BE2C (cell line): ENCODE measurements around the gene ALK.

Experiments
- DNase-seq: peaks from one replicate; pipeline ENCODE4 v3.0.0-alpha.2; 2020
- H3K27me3 ChIP-seq: fragments of 250-450 bp; sonication (Bioruptor Pico); 2 replicates; pipeline ENCODE4 v1.5.1; 2020; ENCODE audit warnings: mild to moderate bottlenecking
- H3K36me3 ChIP-seq: fragments of 250-450 bp; sonication (Bioruptor Pico); 2 replicates; pipeline ENCODE4 v1.5.1; 2020; ENCODE audit warnings: mild to moderate bottlenecking
- H3K4me1 ChIP-seq: fragments of 250-450 bp; sonication (Bioruptor Pico); 2 replicates; pipeline ENCODE4 v1.5.1; 2020
- H3K4me3 ChIP-seq: 2 replicates; pipeline ENCODE4 v1.5.1; 2011; ENCODE audit warnings: low read depth, low read length
- H3K9me3 ChIP-seq: fragments of 250-450 bp; sonication (Bioruptor Pico); 2 replicates; pipeline ENCODE4 v1.5.1; 2020
- TF ChIP-seq, protein P1 (sequence below): IDR thresholded peaks from 2 replicates; pipeline ENCODE4 v1.5.1; 2012; ENCODE audit warnings: mild to moderate bottlenecking, low read depth, low read length

ALK gene

DNA sequence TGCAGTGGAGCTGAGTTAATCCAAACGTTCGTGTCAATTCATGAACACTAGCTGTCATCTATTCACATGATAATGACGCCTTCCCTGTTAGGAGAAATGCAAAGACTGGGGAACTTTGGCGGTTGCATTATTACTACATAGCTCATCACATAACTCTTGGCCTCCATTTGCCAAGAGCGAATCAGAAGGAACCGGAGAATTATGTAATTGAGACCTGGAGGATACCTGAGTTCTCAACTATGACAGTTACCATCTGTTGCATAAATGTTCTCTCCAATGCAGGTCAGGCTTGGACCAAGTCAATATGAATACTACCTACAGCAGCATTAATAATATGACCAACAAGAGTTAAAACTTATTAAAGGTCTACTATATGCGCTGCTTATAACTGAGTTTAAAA, 531.7 kb downstream of the ALK start:
- TF ChIP-seq, protein P1, sequence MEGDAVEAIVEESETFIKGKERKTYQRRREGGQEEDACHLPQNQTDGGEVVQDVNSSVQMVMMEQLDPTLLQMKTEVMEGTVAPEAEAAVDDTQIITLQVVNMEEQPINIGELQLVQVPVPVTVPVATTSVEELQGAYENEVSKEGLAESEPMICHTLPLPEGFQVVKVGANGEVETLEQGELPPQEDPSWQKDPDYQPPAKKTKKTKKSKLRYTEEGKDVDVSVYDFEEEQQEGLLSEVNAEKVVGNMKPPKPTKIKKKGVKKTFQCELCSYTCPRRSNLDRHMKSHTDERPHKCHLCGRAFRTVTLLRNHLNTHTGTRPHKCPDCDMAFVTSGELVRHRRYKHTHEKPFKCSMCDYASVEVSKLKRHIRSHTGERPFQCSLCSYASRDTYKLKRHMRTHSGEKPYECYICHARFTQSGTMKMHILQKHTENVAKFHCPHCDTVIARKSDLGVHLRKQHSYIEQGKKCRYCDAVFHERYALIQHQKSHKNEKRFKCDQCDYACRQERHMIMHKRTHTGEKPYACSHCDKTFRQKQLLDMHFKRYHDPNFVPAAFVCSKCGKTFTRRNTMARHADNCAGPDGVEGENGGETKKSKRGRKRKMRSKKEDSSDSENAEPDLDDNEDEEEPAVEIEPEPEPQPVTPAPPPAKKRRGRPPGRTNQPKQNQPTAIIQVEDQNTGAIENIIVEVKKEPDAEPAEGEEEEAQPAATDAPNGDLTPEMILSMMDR = no peak
- peaks cover 9% of the 10 kb centered on the region for H3K4me1 ChIP-seq
- no peak for DNase-seq
- H3K4me3 ChIP-seq = no peak overlapping the region
- no peaks in the 10 kb centered on the region for H3K36me3 ChIP-seq
- H3K27me3 ChIP-seq = no peaks in the 10 kb centered on the region
- H3K9me3 ChIP-seq = no peaks in the 10 kb centered on the region

DNA sequence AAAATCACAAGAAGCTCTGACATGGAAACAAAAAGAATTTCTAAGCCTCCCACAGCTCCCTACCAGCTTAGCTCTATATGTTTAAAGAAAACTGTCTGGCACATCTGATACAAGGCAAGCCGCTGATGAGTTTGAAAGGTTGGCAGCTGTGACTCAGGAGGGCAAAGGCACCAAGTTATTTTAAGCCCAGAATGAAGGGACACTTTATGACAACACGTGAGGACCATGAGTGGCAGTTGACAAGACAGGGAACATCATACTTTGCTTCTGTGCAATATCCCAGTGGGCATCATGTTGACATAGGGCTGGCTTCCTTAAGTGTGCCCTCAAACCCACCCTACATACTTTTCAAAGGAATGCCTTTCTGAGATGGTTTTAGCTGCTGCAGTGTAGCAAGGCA, 533.3 kb downstream of the ALK start:
- Histone ChIP-seq H3K4me3 (no peak overlapping the region), H3K9me3 (no peaks in the 10 kb centered on the region), H3K36me3 (no peaks in the 10 kb centered on the region), H3K27me3 (no peaks in the 10 kb centered on the region), H3K4me1 (peaks cover 9% of the 10 kb centered on the region)
- TF ChIP-seq, protein P1 = no peak
- DNase-seq = no peak

DNA sequence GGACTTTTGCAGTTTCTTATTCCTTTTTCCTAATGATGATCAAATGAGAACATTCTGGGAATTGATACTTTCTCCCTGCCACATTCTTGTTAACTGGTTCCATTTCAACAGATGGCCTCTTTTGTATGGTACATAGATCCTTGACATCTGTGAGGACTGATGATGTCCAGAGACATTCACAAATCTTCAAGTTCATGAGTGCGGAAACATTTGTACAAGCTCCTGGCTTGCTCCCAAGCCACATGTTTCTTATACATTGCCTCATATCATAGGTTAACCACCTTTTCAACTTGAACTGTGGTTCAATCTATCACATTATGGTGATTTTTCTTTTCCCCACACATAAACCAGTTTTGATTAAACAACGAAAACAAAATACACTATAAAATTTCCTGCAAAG, 538.9 kb downstream of the ALK start:
- TF ChIP-seq, protein P1 = no peak

DNA sequence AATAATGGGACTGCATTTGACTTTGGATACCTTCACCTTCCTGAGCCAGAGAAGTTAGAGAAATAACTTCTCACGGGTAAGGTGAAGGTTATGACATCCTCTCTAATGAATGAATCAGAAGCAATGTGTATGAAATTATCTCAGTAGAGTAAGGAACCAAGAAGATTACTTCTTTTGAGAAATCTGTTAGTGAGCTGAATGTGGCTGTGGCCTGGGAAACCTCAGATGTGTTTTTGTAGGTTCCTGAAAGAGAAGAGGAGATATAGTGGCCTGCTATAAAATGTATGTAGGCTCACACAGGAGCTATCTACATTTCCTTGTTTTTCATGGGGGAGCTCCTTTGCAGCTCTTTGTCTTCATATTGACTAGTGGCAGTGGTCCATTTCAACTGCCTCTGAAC, 543.6 kb downstream of the ALK start:
- TF ChIP-seq, protein P1 = no peak
- H3K36me3 ChIP-seq = no peaks in the 10 kb centered on the region
- no peaks in the 10 kb centered on the region for H3K9me3 ChIP-seq
- H3K27me3 ChIP-seq = no peaks in the 10 kb centered on the region
- no peak overlapping the region for H3K4me3 ChIP-seq
- no peak for DNase-seq
- H3K4me1 ChIP-seq = no peaks in the 10 kb centered on the region; the same call in 1 of the 2 replicates

More for the DNA sequence above, 538.9 kb downstream of the ALK start:
- no peaks in the 10 kb centered on the region for H3K27me3 ChIP-seq
- H3K9me3 ChIP-seq = no peaks in the 10 kb centered on the region
- DNase-seq = no peak
- H3K4me3 ChIP-seq = no peak overlapping the region
- H3K4me1 ChIP-seq = peaks cover 8% of the 10 kb centered on the region
- H3K36me3 ChIP-seq = no peaks in the 10 kb centered on the region

DNA sequence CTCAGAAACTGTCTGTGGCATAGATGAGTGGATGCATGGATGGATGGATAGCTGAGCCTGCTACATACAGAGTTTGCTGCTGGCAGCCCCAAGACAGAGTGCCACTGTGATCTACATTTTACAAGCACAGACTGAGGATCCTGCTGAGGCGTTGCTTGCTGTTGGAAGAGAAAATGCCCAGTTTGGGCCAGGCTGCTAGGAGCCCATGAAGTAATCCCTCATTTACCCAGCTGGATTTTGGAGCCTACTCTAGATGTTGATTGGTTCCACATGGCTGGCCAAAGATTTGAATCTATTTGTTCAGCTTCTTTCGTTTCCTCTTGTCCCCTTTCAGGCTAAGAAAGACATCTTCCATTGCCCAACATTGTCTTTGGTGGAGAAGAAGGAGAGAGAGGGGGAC, 544.8 kb downstream of the ALK start:
- Histone ChIP-seq H3K9me3 (no peaks in the 10 kb centered on the region), H3K4me3 (no peak overlapping the region), H3K4me1 (no peaks in the 10 kb centered on the region; the same call in 1 of the 2 replicates), H3K36me3 (no peaks in the 10 kb centered on the region), H3K27me3 (no peaks in the 10 kb centered on the region)
- TF ChIP-seq, protein P1 = no peak
- no peak for DNase-seq

DNA sequence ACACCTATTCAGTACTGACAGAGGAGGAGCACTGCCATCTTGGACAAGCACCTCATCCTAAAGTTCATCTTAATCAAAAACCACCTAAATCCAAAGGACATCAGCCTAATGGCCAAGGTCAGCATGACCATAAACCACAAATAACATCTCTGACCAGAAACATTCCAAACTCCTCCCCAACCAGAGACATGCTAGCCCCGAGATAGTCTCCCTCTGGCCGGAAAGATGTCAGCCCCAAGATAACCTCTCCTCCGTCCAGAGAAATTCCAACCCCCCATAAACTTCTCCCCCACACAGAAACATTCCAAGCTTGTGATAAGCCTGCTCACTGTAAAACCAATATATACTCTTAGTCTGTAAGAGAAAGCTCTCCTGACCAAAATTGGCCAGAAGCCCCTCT, 545.5 kb downstream of the ALK start:
- Histone ChIP-seq H3K27me3 (no peaks in the 10 kb centered on the region), H3K9me3 (no peaks in the 10 kb centered on the region), H3K4me3 (no peak overlapping the region), H3K36me3 (no peaks in the 10 kb centered on the region), H3K4me1 (no peaks in the 10 kb centered on the region)
- TF ChIP-seq, protein P1 = no peak
- DNase-seq = no peak
